HL-60 (cell line): ENCODE results near the gene RHOXF2B.

Experiments used
- GABPA ChIP-seq: IDR thresholded peaks from 2 replicates; pipeline ENCODE4 v1.6.1; 2012; ENCODE audit warnings: low read depth
- POLR2AphosphoS5 ChIP-seq: IDR thresholded peaks from 2 replicates; pipeline ENCODE4 v1.6.1; 2012; ENCODE audit warnings: low read depth

DNA sequence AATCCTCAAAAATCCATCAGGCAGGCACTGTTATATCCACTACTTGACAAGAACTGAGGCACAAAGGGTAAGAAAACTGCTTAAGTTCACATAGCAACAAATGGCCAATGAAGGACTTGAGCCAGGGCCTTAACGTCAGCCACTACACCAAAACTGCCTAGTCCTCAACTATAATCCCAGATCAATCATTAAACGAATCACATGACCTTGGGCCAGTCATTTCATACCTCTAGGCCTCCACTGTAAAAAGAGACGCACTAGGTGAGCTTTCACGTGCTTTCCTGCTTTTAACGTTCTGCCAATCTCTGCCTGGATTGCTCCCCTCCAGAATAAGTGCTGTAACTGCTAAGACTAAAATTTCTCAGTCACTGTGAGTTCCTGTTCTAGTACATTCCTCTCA, 54.7 kb downstream of the RHOXF2B start:
- TF ChIP-seq POLR2AphosphoS5 (no peak), GABPA (no peak)
